HT1080 (cell line): Measurements from ENCODE around the gene ADORA2A. TPM values are rescaled to one million over a fixed set of nuclear protein-coding genes. Genes with fewer than 3 reads are reported as not detected.

Source experiments
- DNase-seq: peaks from one replicate; pipeline ENCODE4 v3.0.0-alpha.2; 2015; ENCODE audit warnings: low read depth
- total RNA-seq: library from RNA; depleted of rRNA; stranded (reverse); fragments of >200 nt; shearing (Covaris generic); gene quantifications from 2 replicates; pipeline ENCODE4 v1.2.3, GENCODE V29; 2014

Gene ADORA2A
- total RNA-seq, 1 experiment from 2014 or later: 2.3 TPM

- peak; percentile 92 for DNase-seq
Observed at GRCh38 chr22:24402460-24403192, 24.8 kb upstream of the ADORA2A start.

DNA sequence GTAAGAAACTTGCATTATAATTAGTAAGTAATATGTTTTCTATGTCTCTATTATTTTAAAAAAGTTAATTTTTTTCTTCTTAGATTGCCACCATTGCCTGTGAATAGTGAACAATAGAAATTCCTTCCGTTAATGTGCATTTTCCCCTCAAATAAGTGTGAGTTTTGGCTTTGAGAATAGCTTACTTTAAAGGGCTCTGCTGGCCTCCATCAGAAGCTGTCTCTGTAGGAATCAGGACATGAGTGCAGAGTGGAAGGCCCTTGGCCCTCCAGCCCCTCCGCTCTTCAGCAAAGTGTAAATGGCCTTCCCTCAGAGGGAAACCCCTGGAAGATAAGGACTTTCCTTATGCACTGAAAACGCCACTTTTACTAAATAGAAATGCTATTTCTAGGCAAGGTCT lies 24.1 kb upstream of the ADORA2A start:
- DNase-seq: no peak

DNA sequence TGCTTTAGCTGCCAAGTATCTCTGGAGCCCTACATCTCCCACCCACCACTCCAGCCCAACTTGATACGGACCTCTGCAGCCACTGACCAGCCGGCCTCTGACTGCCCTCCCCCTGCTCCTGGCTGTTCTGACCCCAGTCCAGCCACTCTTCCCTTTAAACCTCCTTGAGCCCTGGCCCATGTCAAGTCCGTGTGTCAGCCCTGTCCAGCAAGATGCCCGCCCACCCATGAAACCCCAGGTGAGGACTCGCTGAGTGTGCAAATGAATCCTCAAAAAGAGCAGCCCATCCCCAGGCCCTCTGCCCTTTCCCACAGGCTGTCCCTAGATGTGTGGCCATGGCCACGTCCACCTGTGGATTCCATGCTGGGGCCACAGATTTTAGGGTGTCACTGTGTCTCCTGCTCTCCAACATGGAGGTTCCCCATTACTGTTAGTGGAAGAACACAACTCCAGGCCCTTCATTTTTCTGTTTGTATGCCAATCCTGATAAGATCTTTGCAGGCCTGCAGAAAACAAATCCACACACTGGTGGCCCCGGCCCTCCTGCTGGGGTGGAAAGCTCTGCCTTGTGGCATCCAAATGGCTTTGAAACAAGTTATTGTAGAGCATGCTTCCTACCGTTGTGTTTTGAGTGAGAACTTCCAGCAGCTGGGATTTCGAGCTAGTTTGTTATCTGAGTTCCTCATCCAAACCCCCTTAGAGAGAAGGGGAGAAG lies 22.7 kb upstream of the ADORA2A start:
- no peak for DNase-seq

DNA sequence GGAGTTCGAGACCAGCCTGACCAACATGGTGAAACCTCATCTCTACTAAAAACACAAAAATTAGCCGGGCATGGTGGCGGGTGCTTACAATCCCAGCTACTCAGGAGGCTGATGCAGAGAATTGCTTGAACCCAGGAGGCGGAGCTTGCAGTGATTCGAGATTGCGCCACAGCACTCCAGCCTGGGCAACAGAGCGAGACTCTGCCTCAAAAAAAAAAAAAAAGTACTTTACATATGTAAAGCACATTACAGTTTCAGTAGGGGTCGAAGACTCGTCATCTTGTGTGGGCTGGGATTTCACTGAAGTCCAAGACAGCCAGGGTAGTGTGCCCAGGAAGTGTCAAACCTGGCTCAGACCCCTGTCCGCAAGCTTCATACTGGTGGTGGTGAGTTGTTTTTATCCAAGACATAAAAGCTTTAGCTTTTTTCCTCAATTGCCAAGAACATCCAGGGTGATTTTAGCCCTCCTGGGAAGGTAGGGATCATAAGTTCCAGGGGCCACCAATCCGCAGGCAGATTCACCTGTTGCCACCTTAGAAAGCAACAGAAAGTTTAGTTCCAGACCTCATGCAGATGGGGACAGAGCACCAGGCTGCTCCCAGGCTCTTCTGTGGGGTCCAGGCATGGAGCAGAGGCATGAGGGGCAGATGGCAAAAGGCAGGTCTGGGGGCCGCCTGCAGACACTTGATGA lies 21.6 kb upstream of the ADORA2A start:
- no peak for DNase-seq

GRCh38 chr22:24406322-24407277 lies 20.8 kb upstream of the ADORA2A start:
- no peak for DNase-seq

- DNase-seq: no peak
Observed at GRCh38 chr22:24407278-24407665, 20.1 kb upstream of the ADORA2A start.

DNA sequence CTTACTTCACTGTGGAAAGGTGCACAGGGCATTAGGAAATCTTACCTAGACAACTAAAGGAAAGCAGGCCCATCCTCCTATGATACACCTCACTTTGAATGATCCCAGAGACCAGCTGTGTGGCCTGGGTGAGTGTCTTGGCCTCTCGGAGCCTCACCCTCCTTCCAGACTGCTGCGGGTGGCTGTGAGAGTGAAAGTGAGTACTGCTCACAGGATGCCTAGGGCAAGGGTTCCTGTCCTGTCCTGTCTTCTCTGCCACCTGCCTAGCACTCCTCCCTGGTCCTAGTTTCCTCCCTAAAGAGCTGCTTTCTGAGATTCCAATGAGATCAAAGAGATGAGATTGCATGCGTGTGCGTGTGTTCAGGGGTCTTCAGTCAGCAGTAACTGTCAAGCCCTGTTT lies 19.5 kb upstream of the ADORA2A start:
- no peak for DNase-seq

DNA sequence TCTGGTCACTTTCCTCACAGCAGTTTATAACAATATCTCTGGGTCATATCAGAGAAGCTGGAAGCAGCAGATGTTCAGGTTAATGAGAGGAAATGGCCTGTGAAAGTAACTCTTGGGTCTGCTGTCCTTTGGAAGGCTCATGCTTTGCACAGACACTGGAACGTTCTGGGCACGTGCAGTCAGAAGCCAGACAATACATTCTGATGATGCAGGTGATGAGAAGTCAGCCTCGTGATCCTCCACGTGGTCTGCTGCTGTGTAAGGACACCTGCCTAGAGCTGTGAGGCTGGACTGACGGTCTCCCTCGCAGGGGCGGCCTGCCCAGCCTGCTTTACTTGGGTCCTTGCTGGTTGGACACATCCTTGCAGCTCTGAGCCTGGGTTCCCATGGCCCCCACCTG lies 18.8 kb upstream of the ADORA2A start:
- DNase-seq: no peak

GRCh38 chr22:24409707-24410106 lies 17.7 kb upstream of the ADORA2A start:
- DNase-seq: no peak

GRCh38 chr22:24410110-24410856 lies 17.1 kb upstream of the ADORA2A start:
- peak; percentile 62 for DNase-seq

GRCh38 chr22:24411256-24412004 lies 16.0 kb upstream of the ADORA2A start:
- no peak for DNase-seq

DNA sequence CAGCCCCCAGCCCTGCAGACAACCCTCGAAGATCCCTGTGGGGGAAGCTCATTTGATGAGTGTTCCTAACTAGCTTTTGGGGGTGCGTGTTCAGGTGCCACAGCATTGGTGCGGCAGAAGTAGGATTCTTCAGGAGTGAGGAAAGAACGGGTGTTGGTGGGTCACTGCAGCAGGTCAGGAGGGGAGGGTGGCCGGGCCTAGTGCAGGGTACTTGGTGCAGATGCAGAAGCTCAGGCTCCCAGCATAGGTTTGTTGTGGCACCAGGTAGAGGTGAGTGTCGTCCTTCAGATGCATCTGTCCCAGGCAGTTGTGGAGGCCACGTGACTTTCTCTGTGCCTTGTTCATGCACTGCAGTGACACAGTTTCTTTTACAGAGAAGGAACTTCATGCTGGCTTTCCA lies 15.1 kb upstream of the ADORA2A start:
- DNase-seq: no peak

DNA sequence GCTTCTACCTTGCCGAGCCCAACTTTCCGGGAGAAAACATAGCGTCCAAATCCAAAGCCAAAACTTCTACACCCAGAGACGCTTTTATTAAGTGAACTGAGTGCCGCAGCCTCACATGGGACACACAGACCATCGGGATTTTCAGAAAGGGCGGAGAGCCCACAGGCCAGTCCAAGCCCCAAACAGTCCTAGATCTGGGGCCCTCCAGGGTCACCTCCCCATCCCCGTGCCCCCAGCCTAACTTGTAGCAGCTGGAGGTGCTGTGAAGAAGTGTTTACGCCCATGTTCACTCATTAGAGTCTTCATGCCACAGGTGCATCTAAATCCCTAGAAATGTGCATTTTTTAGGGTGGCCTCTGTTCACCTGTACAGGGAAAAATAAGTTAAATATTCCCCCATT lies 14.1 kb upstream of the ADORA2A start:
- no peak for DNase-seq

- DNase-seq: no peak
Observed at GRCh38 chr22:24413736-24414385, 13.5 kb upstream of the ADORA2A start.

GRCh38 chr22:24414523-24414922 lies 12.9 kb upstream of the ADORA2A start:
- no peak for DNase-seq

DNA sequence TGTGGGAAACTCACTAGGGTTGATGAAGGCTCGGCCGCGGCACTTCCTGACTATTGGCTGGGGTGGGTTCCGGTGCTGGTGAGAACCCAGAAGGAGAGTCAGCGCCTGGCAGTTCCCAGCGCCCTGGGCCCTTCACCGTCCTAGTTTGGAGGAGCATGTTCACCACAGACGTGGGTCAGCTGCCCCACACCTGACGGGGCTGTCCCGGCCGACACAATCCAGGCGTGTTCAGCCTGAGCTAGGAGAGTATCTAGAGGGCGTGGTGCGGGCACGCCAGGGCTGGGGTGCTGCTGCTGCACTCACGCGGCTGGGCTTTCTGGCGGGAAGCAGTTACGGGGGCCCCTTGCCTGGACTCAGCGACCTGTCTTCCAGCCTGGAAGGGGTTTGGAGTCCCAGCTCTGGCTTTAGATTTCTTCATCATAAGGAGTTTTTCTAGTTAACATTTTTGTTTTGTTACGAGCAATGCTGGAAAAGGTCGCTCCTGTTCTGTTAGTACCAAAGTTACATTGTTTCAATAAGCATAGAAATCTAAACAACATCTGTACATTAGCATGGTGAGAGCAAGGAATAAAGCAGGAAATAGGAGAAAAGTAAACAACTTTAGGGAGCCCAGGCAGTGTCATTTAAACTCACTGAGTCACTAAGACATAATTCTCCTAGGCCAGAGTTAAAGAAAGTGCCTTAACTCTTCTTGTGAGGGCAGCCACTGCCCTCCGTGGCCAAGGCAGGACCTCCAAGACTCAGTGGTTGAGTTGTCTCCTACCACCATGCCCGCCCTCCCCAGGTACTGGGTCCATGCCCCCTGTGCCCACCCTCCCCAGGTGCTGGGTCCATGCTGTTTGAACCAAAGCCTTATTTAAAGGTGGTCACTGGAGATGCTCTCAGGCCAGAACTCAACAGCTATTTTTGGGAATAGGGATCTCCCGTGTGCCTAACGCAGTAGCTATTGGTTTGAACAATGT lies 12.1 kb upstream of the ADORA2A start:
- DNase-seq: no peak

GRCh38 chr22:24416095-24416494 lies 11.3 kb upstream of the ADORA2A start:
- DNase-seq: no peak

GRCh38 chr22:24416611-24417010 lies 10.8 kb upstream of the ADORA2A start:
- DNase-seq: no peak
